K562 (cell line): ENCODE data around the gene SHLD1. TPM values are rescaled to one million over a fixed set of nuclear protein-coding genes. Genes with fewer than 3 reads are reported as not detected.
A peak's percentile ranks its signal among the peaks of the same experiment; 100 is the strongest.

ENCODE experiments used
- CBFA2T2 ChIP-seq: fragments of 450-650 bp; conservative IDR thresholded peaks from 2 replicates; pipeline ENCODE4 v1.6.1; 2017; ENCODE audit warnings: mild to moderate bottlenecking
- CBX5 ChIP-seq: IDR thresholded peaks from 2 replicates; pipeline ENCODE4 v1.6.1; 2014; ENCODE audit warnings: low read depth, borderline replicate concordance
- CXXC5 ChIP-seq: fragments of 250-450 bp; sonication (Bioruptor Pico); IDR thresholded peaks from 2 replicates; pipeline ENCODE4 v1.8.0; 2022; ENCODE audit warnings: inconsistent platforms, mild to moderate bottlenecking, moderate library complexity
- ELF4 ChIP-seq: fragments of 450-650 bp; formaldehyde crosslinking; IDR thresholded peaks from 2 replicates; pipeline ENCODE4 v1.4.0; 2022; ENCODE audit warnings: missing genetic modification characterization
- FOXM1 ChIP-seq, 2 experiments: fragments of 450-650 bp in 1 of 2; sonication (generic) in 1 of 2; formaldehyde crosslinking in 1 of 2; IDR thresholded peaks; 2 replicates each; pipeline versions ENCODE4 v1.6.1 to v1.9.0; 2017 to 2022; ENCODE audit warnings: low read depth in 2 of 2, mild to moderate bottlenecking in 2 of 2, missing genetic modification reagents in 1 of 2, moderate library complexity in 1 of 2
- KLF16 ChIP-seq: IDR thresholded peaks from 2 replicates; pipeline ENCODE4 v1.6.1; 2016; ENCODE audit warnings: antibody characterized with exemption
- NFRKB ChIP-seq: fragments of 450-650 bp; IDR thresholded peaks from 2 replicates; pipeline ENCODE4 v1.6.1; 2016; ENCODE audit warnings: low read depth
- PML ChIP-seq: IDR thresholded peaks from 2 replicates; pipeline ENCODE4 v1.6.1; 2012; ENCODE audit warnings: low read length, inconsistent platforms
- SMAD4 ChIP-seq: fragments of 250-450 bp; sonication (Bioruptor Pico); conservative IDR thresholded peaks from 2 replicates; pipeline ENCODE4 v1.8.0; 2021; ENCODE audit warnings: inconsistent platforms, mild to moderate bottlenecking, moderate library complexity
- SP1 ChIP-seq: sonication (generic); formaldehyde crosslinking; IDR thresholded peaks from 2 replicates; pipeline ENCODE4 v1.8.1; 2022; ENCODE audit warnings: mild to moderate bottlenecking, missing genetic modification reagents
- TAF7 ChIP-seq: fragments of 450-650 bp; IDR thresholded peaks from 2 replicates; pipeline ENCODE4 v1.6.1; 2016; ENCODE audit warnings: missing genetic modification characterization, missing compliant biosample characterization
- TEAD4 ChIP-seq, 2 experiments: sonication (generic) in 1 of 2; formaldehyde crosslinking in 1 of 2; IDR thresholded peaks; 2 replicates each; pipeline versions ENCODE4 v1.6.1 to v1.8.0; 2012 to 2022; ENCODE audit warnings: borderline replicate concordance in 1 of 2, inconsistent platforms in 1 of 2, low read length in 1 of 2, mild to moderate bottlenecking in 1 of 2, missing genetic modification reagents in 1 of 2
- TRIM24 ChIP-seq, 2 experiments: fragments of 450-650 bp; IDR thresholded peaks; 2 replicates each; pipeline ENCODE4 v1.6.1; 2016
- ZNF12 ChIP-seq: sonication (generic); formaldehyde crosslinking; IDR thresholded peaks from 2 replicates; pipeline ENCODE4 v1.4.0; 2020; ENCODE audit warnings: mild to moderate bottlenecking, missing genetic modification reagents
- ZNF444 ChIP-seq: fragments of 250-450 bp; sonication (Bioruptor Pico); IDR thresholded peaks from 2 replicates; pipeline ENCODE4 v1.4.0; 2020; ENCODE audit warnings: mild to moderate bottlenecking, moderate library complexity
- ZNF583 ChIP-seq: fragments of 250-450 bp; sonication (Bioruptor Pico); IDR thresholded peaks from 2 replicates; pipeline ENCODE4 v1.4.0; 2020
- polyA plus RNA-seq, 8 experiments: library from polyadenylated mRNA; depleted of rRNA in 4 of 8; stranded (reverse) in 5 of 8; unstranded in 3 of 8; fragments of >200 nt; fragmentation: Nextera tagmentation in 2 of 8; fragmentation: Illumina TruSeq in 1 of 8; extraction: Ambion mirVana in 2 of 8; extraction: Trizol in 1 of 8; gene quantifications; 2 replicates each; pipeline versions ENCODE4 v1.2.1 to v1.2.3, GENCODE V29; 2011 to 2014; ENCODE audit warnings: inconsistent platforms in 1 of 8, missing spikeins in 1 of 8
- total RNA-seq, 7 experiments: library from RNA; depleted of rRNA in 6 of 7; stranded (reverse); fragments of >200 nt in 6 of 7; fragmentation: Illumina TruSeq in 2 of 7; extraction: Trizol in 2 of 7; gene quantifications; 2 replicates each; pipeline versions ENCODE4 v1.2.1 to v1.2.3, GENCODE V29; 2011 to 2021; ENCODE audit warnings: low replicate concordance in 1 of 7
- TF ChIP-seq, protein P1 (sequence below): sonication (generic); formaldehyde crosslinking; IDR thresholded peaks from 2 replicates; pipeline ENCODE4 v1.8.0; 2023; ENCODE audit warnings: mild to moderate bottlenecking, missing genetic modification reagents
- TF ChIP-seq, protein P2 (sequence below): sonication (generic); formaldehyde crosslinking; IDR thresholded peaks from 2 replicates; pipeline ENCODE4 v1.9.0; 2022; ENCODE audit warnings: mild to moderate bottlenecking, missing genetic modification reagents
- TF ChIP-seq, protein P3 (sequence below): fragments of 450-650 bp; IDR thresholded peaks from 2 replicates; pipeline ENCODE4 v1.6.1; 2016; ENCODE audit warnings: low read depth
- TF ChIP-seq, protein P4 (sequence below): fragments of 450-650 bp; formaldehyde crosslinking; IDR thresholded peaks from 2 replicates; pipeline ENCODE4 v1.4.0; 2022; ENCODE audit warnings: missing genetic modification characterization

Gene SHLD1
- total and polyA plus RNA-seq, 9 of the 15 experiments (the other 6 are each of a cell fraction or from before 2014, with no cell fraction given): 3.7 to 21.6 (median 8.2) TPM

DNA sequence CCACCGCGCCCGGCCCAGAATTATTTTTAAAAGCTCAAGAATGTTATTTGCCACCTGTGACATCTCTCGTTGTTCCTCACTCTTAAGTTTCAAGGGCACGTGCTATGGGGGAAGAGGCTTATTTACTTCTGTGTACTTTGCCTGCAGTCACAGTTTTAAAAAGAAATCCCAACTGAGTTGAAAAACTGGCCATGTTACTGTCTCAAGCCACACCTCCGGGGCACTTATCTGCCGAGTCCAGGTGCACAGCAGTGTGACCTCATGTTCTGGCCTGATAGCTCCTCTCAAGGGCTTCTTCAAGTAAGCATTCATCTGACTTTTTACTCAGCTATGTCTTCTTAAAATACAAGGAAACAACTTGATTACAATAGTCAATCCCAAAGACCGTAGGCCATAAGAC lies 34.5 kb downstream of the SHLD1 start (continued):
- TF ChIP-seq PML (peak; percentile 88), NFRKB (no peak), ZNF12 (CRISPR knock-in tag) (no peak), ZNF583 (CRISPR knock-in tag) (no peak), ZNF444 (CRISPR knock-in tag) (no peak), TRIM24 (IDR thresholded peaks at IDR 0.05) (peak; percentile 55 to 60), TAF7 (tag) (no peak), TEAD4 (IDR thresholded peaks at IDR 0.05; ENCODE audit: low read length) (peak; percentile 94), TEAD4 (CRISPR knock-in tag; IDR thresholded peaks at IDR 0.05; ENCODE audit: borderline replicate concordance) (no peak), ELF4 (CRISPR knock-in tag) (no peak), SMAD4 (CRISPR knock-in tag) (peak; percentile 61), CXXC5 (CRISPR knock-in tag) (peak; percentile 52), KLF16 (peak; percentile 90), FOXM1 (IDR thresholded peaks at IDR 0.05; ENCODE audit: low read depth) (peak; percentile 83), FOXM1 (CRISPR knock-in tag; IDR thresholded peaks at IDR 0.05; ENCODE audit: low read depth) (no peak), CBX5 (no peak), CBFA2T2 (peak; percentile 91), SP1 (CRISPR knock-in tag) (0 out of 2 replicates have a peak, but pooled peaks have one; percentile 36)
- TF ChIP-seq, protein P1, sequence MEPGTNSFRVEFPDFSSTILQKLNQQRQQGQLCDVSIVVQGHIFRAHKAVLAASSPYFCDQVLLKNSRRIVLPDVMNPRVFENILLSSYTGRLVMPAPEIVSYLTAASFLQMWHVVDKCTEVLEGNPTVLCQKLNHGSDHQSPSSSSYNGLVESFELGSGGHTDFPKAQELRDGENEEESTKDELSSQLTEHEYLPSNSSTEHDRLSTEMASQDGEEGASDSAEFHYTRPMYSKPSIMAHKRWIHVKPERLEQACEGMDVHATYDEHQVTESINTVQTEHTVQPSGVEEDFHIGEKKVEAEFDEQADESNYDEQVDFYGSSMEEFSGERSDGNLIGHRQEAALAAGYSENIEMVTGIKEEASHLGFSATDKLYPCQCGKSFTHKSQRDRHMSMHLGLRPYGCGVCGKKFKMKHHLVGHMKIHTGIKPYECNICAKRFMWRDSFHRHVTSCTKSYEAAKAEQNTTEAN (CRISPR knock-in tag): peak; percentile 45; the same call in 1 of the 2 replicates
- TF ChIP-seq, protein P2, sequence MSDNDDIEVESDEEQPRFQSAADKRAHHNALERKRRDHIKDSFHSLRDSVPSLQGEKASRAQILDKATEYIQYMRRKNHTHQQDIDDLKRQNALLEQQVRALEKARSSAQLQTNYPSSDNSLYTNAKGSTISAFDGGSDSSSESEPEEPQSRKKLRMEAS: peak; percentile 70
- TF ChIP-seq, protein P3, sequence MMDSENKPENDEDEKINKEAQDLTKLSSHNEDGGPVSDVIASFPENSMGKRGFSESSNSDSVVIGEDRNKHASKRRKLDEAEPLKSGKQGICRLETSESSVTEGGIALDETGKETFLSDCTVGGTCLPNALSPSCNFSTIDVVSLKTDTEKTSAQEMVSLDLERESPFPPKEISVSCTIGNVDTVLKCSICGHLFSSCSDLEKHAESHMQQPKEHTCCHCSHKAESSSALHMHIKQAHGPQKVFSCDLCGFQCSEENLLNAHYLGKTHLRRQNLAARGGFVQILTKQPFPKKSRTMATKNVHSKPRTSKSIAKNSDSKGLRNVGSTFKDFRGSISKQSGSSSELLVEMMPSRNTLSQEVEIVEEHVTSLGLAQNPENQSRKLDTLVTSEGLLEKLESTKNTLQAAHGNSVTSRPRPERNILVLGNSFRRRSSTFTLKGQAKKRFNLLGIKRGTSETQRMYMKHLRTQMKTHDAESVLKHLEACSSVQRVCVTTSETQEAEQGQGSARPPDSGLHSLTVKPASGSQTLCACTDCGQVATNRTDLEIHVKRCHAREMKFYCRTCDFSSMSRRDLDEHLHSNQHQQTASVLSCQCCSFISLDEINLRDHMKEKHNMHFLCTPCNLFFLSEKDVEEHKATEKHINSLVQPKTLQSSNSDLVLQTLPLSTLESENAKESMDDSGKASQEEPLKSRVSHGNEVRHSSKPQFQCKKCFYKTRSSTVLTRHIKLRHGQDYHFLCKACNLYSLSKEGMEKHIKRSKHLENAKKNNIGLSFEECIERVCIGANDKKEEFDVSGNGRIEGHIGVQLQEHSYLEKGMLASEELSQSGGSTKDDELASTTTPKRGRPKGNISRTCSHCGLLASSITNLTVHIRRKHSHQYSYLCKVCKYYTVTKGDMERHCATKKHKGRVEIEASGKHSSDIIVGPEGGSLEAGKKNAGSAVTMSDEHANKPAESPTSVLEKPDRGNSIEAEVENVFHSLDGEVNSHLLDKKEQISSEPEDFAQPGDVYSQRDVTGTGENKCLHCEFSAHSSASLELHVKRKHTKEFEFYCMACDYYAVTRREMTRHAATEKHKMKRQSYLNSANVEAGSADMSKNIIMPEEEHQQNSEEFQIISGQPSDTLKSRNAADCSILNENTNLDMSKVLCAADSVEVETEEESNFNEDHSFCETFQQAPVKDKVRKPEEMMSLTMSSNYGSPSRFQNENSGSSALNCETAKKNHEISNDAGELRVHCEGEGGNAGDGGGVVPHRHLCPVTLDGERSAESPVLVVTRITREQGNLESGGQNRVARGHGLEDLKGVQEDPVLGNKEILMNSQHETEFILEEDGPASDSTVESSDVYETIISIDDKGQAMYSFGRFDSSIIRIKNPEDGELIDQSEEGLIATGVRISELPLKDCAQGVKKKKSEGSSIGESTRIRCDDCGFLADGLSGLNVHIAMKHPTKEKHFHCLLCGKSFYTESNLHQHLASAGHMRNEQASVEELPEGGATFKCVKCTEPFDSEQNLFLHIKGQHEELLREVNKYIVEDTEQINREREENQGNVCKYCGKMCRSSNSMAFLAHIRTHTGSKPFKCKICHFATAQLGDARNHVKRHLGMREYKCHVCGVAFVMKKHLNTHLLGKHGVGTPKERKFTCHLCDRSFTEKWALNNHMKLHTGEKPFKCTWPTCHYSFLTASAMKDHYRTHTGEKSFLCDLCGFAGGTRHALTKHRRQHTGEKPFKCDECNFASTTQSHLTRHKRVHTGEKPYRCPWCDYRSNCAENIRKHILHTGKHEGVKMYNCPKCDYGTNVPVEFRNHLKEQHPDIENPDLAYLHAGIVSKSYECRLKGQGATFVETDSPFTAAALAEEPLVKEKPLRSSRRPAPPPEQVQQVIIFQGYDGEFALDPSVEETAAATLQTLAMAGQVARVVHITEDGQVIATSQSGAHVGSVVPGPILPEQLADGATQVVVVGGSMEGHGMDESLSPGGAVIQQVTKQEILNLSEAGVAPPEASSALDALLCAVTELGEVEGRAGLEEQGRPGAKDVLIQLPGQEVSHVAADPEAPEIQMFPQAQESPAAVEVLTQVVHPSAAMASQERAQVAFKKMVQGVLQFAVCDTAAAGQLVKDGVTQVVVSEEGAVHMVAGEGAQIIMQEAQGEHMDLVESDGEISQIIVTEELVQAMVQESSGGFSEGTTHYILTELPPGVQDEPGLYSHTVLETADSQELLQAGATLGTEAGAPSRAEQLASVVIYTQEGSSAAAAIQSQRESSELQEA: no peak
- TF ChIP-seq, protein P4, sequence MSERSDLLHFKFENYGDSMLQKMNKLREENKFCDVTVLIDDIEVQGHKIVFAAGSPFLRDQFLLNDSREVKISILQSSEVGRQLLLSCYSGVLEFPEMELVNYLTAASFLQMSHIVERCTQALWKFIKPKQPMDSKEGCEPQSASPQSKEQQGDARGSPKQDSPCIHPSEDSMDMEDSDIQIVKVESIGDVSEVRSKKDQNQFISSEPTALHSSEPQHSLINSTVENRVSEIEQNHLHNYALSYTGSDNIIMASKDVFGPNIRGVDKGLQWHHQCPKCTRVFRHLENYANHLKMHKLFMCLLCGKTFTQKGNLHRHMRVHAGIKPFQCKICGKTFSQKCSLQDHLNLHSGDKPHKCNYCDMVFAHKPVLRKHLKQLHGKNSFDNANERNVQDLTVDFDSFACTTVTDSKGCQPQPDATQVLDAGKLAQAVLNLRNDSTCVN: no peak
